ENCODE measurements around the gene POU6F2.

GRCh38 chr7:38934536-38934935, 43.2 kb upstream of the POU6F2 start:
- TF ChIP-seq NR3C1 (CRISPR knock-in tag; conservative IDR thresholded peaks at IDR 0.05; ENCODE audit: low read depth), result no peak
- TF ChIP-seq CTCF (IDR thresholded peaks at IDR 0.05), result no peak
- TF ChIP-seq ZNF512 (CRISPR knock-in tag; IDR thresholded peaks at IDR 0.05; ENCODE audit: borderline replicate concordance), result no peak
- no peak for TF ChIP-seq TP53 (CRISPR knock-in tag; IDR thresholded peaks at IDR 0.05)
- no peak for TF ChIP-seq SP1 (CRISPR knock-in tag; conservative IDR thresholded peaks at IDR 0.05)
- no peak for TF ChIP-seq ZNF138 (CRISPR knock-in tag; conservative IDR thresholded peaks at IDR 0.05)
- no peak for TF ChIP-seq SMAD4 (CRISPR knock-in tag; IDR thresholded peaks at IDR 0.05)
- no peak for TF ChIP-seq TCF7 (CRISPR knock-in tag; IDR thresholded peaks at IDR 0.05; ENCODE audit: low read depth)
- no peak for TF ChIP-seq JUN (CRISPR knock-in tag; IDR thresholded peaks at IDR 0.05)
- TF ChIP-seq ZNF423 (CRISPR knock-in tag; IDR thresholded peaks at IDR 0.05), result no peak
- no peak for TF ChIP-seq ZBTB43 (CRISPR knock-in tag; IDR thresholded peaks at IDR 0.05)
- no peak for TF ChIP-seq FOXK1 (CRISPR knock-in tag; IDR thresholded peaks at IDR 0.05)
- no peak for TF ChIP-seq ATF2 (CRISPR knock-in tag; IDR thresholded peaks at IDR 0.05; ENCODE audit: borderline replicate concordance, low read depth)
